GM12801 (cell line): Measurements from ENCODE around the gene HBS1L.

ENCODE experiments used
- TF ChIP-seq, protein P1 (sequence below): IDR thresholded peaks from one replicate; pipeline ENCODE4 v1.5.1; 2011; ENCODE audit warnings: control low read depth; ENCODE audit not compliant: insufficient read length; ENCODE audit errors: extremely low read depth

The HBS1L gene

DNA sequence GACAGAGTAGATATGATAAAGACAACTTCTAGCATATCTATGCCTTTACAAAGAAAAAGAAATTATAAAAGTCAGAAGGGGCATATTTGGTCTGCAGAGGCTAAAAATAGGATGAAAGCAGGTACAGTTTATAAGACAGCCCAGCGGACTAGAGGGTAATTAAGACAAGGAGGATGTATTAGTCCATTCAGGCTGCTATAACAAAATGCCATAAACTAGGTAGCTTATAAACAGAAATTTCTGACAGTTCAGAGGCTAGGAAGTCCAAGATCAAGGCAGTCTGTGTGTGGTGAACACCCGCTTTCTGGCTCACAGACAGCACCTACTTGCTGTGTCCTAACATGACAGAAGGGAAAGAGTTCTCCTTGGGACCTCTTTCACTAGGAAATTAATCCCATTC, 5.7 kb downstream of the HBS1L start:
- TF ChIP-seq, protein P1, sequence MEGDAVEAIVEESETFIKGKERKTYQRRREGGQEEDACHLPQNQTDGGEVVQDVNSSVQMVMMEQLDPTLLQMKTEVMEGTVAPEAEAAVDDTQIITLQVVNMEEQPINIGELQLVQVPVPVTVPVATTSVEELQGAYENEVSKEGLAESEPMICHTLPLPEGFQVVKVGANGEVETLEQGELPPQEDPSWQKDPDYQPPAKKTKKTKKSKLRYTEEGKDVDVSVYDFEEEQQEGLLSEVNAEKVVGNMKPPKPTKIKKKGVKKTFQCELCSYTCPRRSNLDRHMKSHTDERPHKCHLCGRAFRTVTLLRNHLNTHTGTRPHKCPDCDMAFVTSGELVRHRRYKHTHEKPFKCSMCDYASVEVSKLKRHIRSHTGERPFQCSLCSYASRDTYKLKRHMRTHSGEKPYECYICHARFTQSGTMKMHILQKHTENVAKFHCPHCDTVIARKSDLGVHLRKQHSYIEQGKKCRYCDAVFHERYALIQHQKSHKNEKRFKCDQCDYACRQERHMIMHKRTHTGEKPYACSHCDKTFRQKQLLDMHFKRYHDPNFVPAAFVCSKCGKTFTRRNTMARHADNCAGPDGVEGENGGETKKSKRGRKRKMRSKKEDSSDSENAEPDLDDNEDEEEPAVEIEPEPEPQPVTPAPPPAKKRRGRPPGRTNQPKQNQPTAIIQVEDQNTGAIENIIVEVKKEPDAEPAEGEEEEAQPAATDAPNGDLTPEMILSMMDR = no peak

DNA sequence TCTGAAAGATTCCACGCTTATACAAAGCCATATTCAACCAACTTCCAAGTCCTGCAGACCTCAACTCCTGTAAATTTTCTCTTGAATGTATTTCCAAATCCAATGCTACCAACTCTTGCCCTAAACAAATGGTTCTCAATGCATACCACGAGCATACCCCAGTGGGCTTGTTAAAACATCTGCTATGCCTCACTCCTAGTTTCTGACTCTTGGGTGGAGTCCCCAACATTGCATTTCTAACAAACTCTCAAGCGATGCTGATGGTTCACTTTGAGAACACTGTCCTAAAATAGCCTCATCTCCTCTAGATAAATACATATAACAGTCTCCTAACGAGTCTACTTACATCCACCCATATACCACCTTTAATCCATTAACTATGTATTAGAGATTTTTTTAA, 7.3 kb downstream of the HBS1L start:
- TF ChIP-seq, protein P1 = no peak

DNA sequence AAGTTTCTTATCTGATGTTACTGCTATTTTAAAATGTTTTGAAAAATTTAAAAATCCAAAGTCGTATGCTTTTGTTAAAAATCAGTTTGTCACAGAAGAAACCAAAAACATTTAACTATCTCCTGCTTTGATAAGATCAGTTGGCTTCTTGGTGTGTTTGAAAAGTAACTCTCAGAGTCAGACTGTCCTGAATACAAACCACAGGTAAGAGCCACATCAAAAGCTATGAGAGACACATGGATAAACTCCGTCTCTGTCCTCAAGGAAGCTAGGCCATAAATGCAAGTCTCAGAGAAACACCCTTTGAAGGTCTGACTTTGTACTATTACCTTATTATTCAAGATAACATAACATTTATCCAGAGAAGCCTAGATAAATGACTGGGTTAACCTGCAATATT, 7.7 kb downstream of the HBS1L start:
- TF ChIP-seq, protein P1 = no peak

DNA sequence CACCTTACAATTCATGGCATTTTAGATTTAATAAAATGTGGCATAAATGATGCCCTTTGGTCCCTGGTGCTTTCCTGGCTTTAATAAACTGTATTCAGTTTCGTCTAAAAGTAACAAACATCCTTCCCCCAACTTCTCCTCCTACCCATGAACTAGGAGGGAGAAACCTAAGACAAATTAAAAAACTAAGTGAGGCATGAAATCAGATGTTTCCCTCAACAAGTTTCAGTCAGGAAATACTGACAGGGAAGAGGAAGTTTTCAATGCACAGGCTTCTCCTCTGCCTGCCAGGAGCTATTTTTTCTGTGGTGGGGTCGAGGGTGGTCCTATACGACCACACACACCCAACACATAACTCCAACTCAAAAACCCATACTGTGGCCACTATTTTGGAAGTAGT, 10.0 kb downstream of the HBS1L start:
- TF ChIP-seq, protein P1 = no peak

DNA sequence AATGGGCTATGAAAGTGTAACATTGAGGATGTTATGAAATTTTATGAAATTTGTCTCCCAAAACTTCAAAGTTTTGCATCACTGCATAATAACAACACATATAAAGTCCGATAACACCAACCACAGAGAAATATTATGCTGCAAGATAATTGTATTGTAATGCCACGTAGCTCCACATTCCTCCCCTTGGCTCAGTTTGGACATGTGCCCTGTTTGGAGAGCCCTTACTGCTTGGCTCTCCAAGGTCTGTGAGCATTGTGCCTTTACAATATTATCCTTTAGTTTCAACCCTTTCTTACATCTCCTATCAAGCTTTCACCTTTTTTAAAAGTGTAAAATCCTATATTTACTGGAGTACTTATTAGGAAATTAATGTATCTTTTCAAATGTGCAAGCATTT, 10.8 kb downstream of the HBS1L start:
- TF ChIP-seq, protein P1 = no peak

DNA sequence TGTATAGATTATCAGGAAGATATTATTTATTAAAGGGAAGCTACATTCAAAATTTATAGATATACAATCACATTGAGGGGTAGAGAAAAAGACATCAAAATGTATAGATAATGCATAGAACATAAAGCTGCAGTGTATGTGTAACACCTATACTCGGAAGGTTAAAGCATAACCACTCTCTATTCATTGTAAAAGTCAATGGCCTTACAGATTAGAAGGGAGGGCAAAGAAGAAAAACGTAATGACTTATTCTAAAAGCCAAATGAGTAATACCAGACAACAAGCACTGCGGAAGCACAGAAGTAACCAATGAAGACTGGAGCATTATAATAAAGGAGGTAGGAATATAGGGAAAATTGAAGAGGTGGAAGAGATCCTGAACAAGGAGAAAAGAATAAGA, 11.3 kb downstream of the HBS1L start:
- TF ChIP-seq, protein P1 = no peak

DNA sequence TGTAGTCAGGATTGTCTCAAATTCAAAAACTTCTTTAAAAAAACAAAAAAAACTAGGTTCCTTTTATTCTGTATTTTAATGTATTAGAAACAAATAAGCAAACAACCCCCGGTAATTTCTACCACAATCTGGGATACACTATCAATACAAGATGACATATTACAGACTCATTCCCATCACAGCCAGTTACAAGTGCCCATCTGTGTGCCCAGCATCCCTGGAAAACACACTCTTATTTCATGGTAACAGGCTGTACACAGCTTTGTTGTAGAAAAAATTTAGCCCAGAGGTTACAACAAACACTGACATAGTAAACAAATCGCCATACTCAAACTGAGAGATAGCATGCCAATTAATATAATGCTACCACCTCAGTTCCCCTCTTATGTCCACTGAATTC, 16.3 kb downstream of the HBS1L start:
- TF ChIP-seq, protein P1 = no peak

DNA sequence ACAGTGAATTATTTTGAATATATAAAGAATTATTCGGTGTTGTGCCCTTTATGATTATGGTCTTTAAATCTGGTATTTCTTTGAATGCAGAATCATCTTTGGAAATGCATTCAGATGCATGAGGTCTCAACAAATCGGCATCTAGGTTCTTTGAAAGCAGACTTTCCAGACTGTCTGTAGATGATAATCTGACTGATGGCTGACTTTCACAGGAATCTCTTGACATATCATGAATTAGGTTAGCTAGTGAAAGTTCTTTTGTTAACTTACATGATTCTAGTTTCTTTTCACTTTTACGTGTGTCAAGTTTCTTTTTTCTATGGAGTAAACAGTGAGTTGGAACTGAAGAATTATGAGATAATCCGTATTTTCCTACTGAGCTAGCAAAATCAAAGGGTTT, 17.1 kb downstream of the HBS1L start:
- TF ChIP-seq, protein P1 = no peak
